Stimulated activated CD8-positive, alpha-beta memory T cell treated with anti-CD3 and anti-CD28 coated beads, Interleukin-15, amount 100 ng/mL, for 48 hours (primary cell): ENCODE data around the gene CLSTN3.
A peak's percentile ranks its signal among the peaks of the same experiment; 100 is the strongest.
"Not testable (repeated sequence)": the region's sequence is repeated elsewhere in the genome, so short reads cannot be mapped to it uniquely, and the experiment has no call there.

Source experiments
- DNase-seq, 2 donors: peaks; one replicate each; pipeline ENCODE4 v3.0.0-alpha.2; 2020; ENCODE audit warnings: low read depth in 2 of 2

The CLSTN3 gene

DNA sequence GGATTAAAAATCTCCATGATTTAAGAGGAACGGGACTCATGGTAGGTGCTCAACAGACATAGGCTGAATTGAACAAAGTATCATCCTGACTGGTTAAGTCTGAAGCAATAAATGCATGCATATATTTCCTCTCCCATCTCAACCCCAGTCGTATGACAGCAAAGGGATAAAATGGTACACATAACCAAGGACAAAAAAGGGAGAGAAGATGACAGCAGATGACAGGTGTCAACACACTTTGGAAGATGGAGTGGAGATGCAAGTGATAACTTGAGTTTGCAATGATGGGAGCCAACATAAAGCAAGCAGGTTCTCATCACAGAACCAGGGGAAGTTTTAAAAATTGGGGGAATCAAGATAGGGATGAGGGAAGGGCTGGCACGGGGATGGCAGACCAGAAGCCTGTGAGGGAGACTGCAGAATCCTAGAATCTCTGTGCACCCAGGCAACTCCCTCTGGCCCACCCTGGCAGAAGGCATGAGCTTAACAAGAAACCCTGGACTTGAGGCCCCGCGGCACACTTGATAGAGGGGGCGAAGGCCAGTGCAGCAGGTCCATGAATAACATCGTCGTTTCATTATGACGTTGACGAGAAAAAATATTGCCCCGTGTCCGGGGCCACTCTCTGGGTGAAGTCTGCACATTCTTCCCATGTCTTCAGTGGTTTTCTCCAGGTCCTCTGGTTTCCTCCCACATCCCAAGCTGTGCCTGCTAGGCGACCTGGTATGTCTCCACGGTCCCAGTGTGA, 26.2 kb upstream of the CLSTN3 start:
- no peak for DNase-seq

DNA sequence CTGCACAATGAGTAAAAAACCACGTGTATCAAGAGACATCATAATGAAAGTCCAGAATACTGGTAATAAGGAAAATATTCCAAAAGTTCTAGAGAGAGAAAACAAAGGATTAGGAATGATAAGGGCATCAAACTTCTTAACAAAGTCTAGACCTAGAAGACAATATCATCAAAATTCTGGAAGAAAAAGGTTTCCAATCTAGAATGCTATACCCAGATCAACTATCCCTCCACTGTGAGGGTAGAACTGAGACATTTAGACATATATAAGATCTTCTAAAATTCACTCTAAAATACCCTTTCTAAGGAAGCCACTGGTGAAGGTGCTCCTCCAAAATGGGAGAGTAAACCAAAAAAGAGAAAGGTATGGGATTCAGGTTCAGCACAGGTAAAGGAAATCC, 24.1 kb upstream of the CLSTN3 start:
- no peak for DNase-seq

DNA sequence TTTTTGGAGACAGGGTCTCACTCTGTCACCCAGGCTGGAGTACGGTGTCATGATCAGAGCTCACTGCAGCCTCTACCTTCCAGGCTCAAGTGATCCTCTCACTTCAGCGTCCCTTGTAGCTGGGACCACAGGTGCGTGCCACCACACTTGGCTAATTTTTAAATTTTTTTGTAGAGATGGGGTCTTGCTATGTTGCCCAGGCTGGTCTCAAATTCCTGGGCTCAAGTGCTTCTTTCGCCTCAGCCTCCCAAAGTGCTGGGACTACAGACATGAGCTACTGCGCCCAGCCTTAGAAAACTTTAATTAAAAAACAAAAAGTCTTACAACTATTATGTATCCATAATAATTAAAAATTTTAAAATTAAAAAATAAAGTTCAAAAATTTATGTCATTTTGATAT, 23.0 kb upstream of the CLSTN3 start:
- DNase-seq = not testable (repeated sequence)

DNA sequence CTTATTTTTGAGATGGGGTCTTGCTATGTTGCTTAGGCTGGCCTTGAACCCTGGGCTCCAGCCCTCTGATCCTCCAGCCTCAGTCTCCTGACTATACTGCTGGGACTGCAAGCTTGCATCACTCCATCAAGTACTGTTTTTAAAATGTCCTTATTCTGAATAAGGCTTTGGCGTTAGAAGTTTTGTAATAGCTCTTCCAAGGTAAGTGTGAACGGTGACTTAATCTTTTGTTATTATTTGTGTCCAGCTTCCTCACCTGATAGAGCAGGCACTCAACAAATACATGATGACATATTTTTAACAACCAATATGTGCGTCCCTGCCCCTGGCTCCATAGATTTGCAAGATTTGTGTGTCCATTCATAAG, 22.6 kb upstream of the CLSTN3 start:
- DNase-seq = no peak

DNA sequence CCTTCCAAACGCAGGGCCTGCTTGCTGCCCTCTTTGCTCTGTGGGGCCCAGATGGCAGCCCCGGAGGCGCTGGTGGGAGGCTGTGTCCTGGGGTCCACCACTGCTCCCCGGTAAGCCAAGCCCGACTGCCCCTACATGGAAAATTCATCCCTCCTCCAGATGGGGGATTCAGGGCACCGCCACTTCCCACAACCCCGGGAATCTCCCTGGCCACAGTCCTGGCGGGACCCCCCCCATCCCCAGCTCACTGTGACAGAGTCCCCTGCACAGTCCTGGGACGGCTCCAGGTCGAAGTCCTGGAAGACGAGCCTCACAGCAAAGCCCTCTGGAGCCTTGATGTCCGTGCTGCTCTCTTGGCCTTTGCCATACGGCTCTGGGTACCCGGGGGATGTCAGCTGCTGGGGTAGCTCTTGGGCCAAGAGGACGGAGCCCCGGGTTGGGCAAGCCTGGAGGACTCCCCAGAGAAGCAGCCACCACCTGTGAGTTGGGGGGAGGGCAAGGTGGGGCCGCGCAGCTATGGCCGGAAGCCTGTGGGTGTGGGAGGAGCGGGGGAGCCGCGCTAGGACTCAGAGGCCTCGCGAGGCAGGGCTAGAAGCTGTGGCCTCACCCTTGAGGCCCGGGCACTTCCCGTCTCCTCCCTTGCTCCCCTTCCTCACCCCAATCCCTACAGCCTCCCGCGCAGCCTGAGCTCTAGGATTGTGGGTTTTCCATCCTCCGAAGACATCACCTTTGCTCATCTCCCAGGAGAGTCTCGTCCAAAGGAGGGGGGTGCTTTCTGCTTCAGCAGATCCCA, 22.0 kb upstream of the CLSTN3 start:
- peak; percentile 74 to 80 for DNase-seq

DNA sequence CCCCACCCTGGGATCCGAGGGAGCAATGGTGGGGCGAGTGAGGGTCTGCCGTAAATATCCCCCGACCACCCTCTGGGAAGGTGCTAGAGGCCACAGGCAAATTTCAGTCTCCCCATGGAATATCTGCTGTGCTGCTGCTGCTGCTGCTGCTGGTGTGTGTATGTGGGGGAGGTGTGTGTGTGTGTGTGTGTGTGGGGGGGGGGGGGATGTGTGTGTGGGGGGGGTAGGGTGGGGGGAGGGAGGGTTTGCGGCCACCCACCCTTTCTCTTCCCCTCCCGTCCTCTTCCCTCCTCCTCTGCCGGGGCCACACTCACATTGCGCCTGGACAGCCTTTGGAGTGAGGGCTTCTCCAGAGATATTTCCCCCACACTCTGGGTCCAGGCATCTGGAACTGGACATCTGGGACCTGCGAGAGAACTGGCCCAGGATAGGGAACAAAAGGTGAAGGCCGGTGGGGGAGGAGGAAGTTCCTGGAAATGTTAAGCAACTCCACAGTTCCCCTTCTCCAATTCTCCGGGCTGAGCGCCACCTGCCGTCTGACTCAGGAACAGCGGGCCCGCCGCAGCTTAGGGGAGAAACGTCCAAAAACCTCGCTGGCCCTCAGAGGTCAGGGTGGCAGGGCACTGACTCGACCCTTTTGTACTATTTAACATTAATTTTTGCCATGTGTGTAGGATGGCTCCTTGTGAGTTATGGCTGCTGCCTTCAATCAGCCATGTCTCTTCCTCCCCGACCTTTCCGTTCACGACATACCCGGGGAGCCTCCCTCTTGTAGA, 21.2 kb upstream of the CLSTN3 start, which contains the start of gene C1RL:
TSS of gene C1RL (minus strand) at position 419 of the 776 bp plus-strand sequence. CDS start at position 385, 34 bp downstream.
- peak; percentile 68 to 73 for DNase-seq

DNA sequence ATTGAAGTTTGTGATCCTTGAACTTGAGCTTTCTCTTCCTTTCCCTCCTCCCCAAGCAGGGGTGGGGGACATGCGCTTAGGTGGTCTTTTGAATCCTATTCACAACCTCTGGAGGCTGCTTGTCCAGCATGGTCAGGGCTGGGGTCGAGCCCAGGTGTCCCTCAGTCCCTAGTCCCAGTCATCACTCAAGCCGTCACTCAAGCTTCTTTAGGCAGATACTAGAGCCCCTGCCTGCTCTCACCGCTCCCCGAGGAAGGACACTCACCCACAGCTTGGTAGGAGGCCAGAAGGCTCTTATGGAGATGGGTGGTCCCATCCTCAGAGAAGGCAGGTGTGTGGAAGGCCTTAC, 20.6 kb upstream of the CLSTN3 start:
- no peak for DNase-seq

DNA sequence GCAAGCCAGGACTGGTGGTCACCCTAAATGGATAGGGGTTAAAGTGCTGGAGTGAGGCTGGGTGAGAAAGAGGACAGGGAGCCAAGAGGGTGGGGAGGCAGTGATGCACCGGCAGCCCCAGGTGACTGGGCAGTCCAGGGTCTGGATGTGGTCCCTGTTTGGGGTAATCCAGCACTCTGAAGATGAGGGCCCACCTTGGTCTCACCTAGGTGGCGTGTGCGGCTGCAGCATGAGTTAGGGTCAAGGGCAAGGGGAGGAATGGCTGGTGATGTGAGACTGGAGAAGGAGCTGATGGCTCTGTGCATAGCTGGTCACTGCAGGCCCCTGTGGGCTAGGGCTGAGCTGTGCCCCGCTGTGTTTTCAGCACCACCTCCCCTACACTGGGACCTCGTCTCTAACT, 19.5 kb upstream of the CLSTN3 start:
- no peak for DNase-seq

DNA sequence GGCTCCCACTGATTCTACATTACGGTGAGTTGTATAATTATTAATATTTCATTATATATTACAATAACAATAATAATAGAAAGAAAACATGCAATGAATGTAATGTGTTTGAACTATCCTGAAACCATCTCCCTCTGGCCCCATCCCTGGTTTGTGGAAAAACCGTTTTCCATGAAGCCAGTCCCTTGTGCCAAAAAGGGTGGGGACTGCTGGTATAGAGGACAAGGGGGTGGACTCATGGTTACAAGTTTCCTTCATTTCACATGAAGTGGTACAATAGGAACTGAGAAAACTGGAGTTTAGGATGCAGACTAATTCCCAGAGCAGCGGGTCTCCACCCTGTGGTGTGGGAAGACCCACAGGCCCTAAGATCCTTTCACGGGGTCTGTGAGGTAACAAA, 18.1 kb upstream of the CLSTN3 start:
- no peak for DNase-seq

DNA sequence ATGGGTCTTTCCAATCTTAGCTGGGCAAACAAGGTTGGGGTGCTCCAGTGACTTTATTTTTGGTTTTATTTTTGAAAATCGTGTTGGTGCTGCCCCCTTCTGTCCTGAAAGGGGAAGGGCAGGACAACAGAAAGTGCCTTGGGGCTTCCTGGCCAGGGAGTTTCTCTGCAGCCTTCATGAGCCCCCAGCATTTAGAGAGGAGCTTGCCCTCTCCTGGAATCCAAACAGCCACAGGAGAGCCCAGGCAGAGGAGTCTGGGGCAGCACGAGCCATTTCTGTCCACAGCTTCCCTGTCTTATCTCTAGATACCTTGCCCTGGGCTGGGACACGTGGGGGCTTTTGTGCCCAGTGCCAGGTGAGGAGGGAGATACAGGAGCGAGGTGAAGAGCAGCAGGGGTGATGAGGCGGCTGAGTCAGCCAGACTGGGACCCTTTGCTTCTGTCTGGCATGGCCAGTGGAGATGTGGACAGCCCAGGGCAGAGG, 16.7 kb upstream of the CLSTN3 start:
- DNase-seq = no peak

DNA sequence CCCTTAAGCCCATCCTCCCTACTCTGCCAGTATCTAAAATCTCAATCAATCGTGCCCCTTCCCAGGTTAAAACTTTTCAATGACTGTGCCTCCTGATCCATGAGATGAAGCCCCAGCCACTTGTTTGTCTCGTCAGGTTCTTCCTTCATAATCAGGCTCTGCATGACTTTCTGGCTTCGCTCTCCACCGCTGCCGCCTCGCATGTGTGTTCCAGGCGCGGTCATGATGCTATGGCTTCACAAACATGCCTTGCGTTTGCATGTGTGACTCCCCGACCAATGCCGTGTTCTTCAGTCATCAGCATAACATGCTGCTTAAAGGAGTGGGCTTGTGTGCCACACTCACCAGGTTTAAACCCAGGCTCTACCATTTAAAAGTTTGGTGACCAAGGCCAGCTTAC, 16.2 kb upstream of the CLSTN3 start:
- no peak for DNase-seq

DNA sequence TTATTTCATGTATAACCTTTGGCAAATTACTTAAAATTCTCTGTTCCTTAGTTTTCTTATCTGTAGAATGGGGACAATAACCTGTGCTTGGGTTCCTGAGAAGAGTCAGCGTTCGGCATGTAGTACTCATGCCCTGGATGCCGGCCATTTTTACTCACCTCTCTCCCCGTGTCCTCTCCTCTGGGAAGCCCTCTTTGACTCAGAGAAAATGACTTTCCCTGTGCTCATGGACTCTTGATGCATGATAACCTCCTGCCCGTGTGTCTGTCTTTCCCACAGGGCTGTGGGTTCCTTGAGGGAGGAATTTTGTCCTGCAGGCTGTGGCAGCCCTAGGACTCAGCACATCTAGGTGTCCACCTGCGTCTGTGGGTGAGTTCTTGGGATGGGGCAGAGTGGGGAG, 15.3 kb upstream of the CLSTN3 start:
- DNase-seq = no peak

DNA sequence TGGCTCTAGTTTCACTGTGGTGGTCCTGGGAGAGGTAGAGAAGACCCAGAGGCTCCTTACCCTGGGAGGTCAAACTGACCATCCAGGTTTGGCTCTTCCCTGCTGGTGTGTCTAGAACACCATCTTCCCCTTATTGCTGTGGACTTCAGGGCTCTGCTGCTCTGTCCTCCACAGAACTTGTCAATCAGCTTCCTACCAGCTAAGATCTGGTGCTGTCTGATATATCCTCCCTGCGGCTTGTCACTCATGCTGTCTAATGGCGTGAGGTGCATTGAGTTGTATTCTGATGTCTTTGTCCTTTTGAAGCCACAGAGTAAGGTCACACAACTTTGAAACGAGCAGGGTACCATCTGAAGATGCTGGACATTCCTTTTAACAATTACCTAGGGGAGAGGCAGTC, 14.0 kb upstream of the CLSTN3 start:
- DNase-seq = no peak

DNA sequence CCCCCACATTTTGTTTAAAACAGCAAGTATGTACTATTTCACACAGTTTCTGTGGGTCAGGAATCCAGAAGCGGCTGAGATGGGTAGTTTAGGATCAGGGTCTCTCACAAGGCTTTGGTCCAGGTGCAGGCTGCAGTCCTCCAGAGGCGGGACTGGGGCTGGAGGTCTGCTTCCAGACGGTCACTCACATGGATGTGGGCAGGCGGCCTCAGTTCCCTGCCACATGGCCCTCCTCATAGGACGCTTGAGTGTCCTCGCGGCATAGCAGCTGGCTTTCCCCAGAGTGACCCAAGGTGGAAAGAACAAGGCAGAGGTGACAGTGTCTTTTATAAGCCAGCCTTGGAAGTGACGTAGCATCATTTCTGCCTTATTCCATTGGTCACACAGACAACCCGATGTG, 13.3 kb upstream of the CLSTN3 start:
- DNase-seq = no peak

DNA sequence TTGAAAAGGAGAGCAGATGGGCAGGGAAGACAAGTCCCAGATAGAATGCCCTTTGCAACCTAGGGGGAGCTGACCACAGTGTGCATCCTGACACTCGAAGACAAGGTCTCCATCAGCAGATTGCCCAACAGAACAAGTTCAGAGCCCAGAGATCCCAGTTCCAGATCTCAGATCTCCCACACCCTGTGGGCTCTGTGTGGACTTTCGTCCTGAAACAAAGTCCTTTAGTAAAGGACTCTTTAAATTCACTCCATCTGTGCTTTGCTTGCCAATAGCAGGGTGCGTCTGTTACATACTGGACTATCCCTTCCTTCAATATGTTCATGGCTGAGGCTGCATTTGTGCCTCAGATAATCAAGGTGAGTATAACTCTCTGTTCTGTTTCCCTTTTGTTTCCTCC, 12.5 kb upstream of the CLSTN3 start:
- no peak for DNase-seq

DNA sequence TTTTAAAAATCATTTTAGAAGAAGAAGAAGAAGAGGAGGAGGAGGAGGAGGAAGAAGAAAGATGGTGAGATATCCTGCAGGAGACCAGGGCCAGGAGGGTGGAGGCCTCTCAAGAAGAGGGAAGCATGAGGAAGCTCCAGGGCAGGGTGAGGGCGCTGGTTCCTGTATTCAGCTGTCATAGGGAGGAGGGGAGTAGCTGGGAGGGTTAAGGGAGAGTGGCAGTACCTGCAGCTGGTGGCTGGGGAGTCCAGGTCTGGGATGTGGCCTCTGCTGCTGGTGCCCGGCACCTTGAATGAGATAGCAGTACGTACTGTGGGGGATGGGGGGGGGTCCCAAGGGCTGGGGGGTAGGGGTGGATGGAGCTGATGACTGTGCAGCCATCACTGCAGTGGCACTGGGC, 11.3 kb upstream of the CLSTN3 start:
- DNase-seq = no peak

DNA sequence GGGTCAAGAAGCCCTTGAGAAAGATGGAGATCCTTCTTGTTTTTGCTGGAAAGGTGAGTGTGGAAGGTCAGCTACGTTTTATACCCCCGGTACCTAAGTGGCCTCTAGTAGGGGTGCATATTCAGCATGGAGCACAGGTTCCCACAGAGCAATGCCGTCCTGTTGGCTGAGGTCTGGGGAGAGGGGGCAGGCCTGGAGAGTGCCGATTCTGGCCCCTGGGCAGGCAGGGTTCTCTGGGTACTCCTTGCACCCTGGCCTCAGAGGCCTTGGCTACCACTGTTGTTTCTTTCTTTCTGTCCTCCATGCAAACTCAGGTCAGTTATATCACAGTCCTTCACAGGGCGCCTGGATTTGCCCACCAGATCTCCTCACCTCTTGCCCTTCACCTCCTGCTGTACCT, 10.0 kb upstream of the CLSTN3 start:
- DNase-seq = no peak

DNA sequence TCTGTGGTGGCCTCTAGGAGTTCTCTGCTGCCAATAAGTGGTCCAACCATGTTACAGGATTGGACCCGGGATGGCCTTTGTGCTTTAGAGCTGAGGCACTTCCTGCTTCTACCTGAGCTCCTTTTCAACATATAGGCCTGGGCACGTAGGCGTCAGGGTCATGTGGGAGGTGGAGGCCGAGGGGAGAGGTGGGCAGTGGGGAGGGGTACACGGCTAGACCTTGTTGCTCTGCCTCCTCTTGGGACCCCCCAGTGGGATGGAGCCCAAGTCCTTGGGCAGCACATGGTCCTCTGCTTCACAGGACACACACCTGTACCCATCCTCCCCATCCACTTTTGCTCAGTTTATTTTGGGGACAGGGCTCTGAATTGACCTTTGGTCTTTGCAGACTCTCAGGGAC, 8.8 kb upstream of the CLSTN3 start:
- no peak for DNase-seq

DNA sequence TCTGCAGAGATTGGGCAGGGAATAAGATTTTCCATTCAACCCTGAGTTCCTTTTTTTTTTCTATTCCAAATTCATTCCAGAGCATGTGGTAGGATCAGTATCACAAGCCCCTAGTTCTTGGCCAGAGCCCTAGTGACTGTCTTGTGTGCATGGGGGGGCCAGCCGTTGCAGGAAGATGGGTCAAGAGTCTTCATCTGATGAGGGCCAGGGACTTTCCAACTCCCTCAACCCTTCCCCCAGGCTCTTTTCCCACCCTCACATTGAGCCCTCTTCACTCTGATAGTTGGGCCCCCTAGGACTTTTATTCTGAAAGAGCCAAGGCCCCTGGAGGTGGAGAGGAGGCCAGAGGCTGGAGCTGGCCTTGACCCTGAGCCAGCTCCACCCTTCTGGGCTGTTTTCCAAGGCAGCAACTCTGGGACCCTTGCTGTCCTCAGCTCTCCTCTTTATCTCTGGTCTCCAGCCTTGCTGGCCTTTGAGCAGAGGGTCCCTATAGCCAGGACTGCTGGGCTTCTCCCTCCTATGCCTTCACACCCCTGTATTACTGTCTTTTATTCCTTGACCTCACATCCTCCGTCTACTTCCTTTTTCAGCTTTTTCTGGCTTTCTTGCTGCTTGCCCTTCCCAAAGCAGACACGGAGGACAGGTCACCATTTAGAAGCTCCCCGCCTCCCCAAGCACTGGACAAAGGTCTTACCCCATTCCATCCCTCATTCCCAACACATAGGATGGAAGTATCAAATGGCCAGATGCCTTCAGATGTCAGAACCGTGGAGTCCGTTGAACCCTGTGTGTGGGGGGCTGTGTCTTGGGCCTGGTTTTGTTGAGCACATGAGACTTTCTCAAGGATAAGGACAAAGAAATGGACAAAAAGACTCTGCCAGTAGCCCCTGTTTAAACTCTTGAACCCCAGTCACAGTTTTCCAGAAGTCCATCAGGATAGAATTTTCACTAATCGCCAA, 7.1 kb upstream of the CLSTN3 start:
- DNase-seq = no peak

DNA sequence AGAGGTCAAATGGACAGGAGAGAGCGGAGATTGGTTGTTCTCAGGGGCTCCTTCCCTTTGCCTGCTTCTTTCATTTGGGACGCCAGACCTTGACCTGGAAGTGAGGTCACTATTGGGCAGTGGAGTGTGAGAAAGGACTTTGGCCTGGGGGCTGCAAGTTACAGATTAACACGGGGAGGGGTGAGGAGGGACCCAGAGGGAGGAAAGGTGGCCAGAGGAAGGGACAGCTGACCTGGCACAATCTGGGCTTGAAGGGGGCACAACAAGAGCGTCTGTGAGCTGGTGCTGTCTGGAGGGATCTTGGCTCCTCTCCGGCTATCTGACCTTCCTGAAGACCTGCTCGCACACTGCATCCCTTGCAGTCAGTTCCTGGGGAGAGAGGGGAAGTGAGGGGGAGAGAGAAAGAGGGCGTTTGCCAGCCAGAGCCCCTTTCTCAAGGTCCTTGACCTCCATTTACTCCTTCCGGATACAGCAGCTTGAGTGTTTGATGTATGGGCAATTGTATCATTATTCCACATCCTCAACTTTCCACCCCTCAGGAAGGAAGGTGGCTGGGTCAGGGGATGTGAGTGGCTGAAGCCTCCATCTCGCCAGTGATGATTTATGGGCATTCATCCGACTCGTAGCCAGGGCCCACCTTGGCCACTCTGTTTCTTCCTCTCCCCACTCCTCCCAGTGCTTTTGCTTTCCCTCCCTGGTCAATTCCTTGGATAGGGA, 6.2 kb upstream of the CLSTN3 start:
- DNase-seq = no peak
